Activated gamma-delta T cell (primary cell): Measurements from ENCODE around the gene SLCO2A1.
"Not testable (repeated sequence)": the region's sequence is repeated elsewhere in the genome, so short reads cannot be mapped to it uniquely, and the experiment has no call there.

ENCODE experiments used
- DNase-seq: peaks from one replicate; lab custom pipeline; 2025; lab: John Stamatoyannopoulos, UW
- total RNA-seq, 2 donors: gene quantifications; one replicate each; lab custom pipeline; 2026; lab: John Stamatoyannopoulos, UW

Gene SLCO2A1
- 0 reads per million in 2 donors for total RNA-seq

DNA sequence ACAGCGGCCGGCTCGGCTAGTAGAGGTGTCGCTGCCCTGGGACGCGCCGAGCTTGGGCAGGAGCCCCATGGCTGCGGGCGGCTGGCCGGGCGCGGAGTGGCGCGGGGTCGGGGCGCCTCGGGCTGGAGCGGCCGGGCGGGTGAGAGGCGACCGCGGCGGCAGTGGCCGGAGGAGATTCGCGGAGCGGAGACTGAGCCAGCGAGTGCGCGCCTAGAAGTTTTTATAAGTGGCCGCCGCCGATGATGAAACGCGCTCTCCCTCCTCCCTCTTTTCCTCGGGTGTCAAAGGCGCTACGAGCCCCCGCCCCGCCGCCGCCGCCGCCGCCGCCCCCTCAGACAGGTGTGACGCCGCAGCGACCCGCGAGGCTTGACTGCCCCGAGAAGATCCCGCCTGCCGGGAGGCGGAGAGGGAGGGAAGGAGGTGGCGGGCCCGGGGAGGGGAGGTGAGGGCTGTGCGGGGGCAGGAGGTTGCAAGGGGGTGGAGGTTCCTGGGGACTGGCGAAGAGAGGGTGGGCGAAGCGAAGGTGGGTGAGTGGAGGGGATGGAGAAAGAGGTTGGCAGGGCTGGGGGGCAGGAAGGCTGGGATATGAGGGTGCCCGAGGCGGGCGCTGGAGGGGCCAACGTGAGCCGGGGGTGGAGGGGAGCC is at the start of gene SLCO2A1:
TSS of gene SLCO2A1 (minus strand) at position 192 of the 645 bp plus-strand sequence. CDS start at position 69, 123 bp downstream.
- DNase-seq, result no peak

- DNase-seq, result no peak
Observed at GRCh38 chr3:134079111-134079547, 49.4 kb upstream of the SLCO2A1 start.

DNA sequence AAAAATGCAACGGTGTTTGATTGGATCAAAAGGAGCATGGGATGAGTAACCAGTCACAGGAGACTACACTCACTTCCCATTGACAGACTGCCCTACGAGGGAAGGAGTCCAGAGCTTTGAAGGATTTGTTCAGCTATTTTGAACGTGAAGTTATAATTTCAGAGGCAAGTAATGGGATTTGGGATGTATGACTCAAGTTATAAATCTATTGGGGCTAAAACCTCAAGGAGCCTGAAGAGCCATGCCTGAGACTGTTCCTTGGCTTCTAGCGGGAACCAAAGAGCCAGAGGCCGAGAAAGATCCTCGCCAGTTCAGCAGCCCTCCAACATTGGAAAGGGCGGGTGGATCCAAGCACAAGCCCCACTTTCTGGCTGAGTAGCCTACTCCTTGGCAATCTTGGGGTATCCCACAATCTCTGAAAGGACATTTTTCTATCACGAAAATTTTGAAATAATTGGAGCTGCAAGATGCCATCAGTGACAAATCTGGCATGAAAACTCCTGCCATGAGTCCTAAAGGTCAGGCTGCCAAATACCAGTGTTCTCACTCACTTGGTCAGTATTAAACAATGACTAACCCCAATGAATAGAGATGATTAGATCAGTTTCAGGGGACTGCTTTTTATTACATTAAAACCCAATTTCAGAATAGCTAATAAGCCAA is 48.6 kb upstream of the SLCO2A1 start:
- DNase-seq, result no peak

- DNase-seq, result no peak
Observed at GRCh38 chr3:134077649-134078161, 48.0 kb upstream of the SLCO2A1 start.

GRCh38 chr3:134076851-134077250 is 47.1 kb upstream of the SLCO2A1 start:
- DNase-seq, result no peak

GRCh38 chr3:134075846-134076245 is 46.1 kb upstream of the SLCO2A1 start:
- no peak for DNase-seq

GRCh38 chr3:134075568-134075825 is 45.8 kb upstream of the SLCO2A1 start:
- DNase-seq, result no peak

DNA sequence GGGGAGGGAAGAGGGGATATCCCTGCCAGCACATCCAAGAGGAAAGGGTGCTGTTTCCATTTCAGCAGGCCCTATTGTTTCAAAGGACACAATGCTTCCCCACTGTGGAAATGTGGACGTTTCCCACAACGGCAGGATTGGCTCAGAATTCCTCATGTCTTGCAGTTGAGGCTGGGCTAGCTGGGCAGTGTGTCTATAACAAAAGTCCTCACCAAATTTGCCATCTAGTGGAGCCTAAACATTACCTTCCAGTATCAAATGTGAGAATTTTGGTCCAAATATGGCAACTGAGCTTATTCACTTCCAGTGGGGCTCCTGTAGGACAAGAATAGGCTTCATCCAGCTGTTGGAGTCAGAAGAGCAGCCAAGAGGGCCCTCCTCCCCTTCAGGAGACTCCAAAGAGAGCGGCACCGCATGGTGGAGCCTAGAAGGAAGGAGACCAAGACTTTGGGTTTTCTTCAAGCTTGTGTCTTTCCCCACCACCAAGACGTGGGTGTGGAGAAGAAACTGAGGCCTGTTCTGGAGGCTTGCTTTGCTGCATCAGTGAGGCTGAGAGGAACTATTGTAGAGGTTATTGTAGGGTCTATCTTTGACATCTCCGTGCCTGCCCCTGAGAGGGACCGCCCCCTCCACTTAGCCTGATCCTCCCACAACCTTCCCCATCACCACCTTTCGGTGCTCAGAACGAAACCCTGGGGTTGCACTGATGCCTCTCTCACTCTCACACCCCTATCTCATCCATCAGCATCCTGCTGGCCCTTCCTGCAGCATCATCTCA is 45.3 kb upstream of the SLCO2A1 start:
- DNase-seq, result no peak

DNA sequence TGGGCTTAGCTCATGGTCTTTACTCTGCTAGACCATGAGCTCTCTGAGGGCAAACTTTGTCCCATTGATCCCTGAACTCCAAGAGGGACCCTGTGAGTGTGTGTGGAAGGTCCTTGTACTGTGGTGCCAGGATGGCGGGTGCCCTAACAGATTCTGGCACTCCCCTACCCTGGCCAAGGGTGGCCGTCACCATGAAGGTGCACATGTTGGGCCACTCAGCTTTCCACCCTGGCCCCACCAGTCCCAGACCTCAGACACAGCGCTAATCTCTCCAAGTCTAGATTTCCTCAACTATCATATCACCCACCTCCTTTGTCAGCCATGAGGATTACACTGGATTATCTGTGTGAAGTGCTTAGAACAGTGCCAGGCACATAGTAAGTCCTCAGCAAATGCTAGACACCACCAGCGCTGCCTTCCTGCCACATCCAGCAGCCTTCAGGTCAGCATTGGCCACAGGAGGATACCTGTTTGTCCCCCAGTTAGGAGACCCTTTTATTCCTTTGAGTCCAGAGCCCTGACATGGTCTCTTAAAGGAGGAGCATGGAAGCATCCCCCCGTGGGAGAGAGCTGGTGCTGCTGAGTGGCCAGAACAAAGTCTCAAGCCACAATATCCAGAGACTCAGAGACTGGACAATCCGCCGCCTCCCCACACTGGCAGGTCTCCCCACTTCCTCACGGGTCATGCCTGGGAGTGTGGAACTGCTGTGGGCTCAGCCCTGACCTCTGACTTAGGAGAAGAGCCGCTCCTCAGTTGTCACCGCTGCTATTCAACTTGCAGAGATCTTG is 44.5 kb upstream of the SLCO2A1 start:
- DNase-seq, result no peak

- DNase-seq, result no peak
Observed at GRCh38 chr3:134073583-134073945, 43.8 kb upstream of the SLCO2A1 start.

DNA sequence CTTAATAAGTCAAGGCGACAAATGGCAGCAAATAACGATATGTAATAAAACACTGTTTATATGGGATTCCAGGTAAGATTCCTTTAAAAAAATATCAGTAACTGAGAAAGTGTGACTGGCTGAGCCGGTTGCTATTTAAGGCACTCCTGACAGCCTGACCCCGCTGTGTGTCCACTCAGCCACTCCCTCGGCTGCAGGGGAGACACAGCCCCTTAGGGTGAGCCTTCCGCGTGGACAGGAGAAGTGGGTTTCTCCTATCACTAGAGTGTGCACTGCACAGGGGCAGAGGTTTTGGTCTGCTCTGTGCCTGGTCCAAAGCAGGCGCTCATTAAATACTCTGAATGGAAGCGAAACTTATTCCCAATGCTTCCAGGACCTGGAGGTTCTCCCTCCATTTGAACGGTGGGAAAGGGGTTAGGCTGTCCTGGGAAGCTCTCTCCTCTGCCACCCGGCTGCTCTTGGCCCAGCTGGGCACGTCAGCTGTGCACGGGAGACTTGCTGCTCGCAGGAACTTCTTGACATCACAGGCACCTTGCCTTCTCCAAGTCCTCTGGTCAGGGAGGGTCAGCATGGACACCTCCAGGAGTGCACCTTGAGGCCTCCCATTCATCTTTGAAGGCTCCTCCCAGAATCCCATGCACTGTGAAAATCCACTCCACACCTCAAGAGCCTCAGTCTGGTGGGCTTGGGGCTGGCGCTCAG is 43.3 kb upstream of the SLCO2A1 start:
- no peak for DNase-seq

- not testable (repeated sequence) for DNase-seq
Observed at GRCh38 chr3:134070281-134070680, 40.6 kb upstream of the SLCO2A1 start.

GRCh38 chr3:134068429-134068828 is 38.7 kb upstream of the SLCO2A1 start:
- no peak for DNase-seq

DNA sequence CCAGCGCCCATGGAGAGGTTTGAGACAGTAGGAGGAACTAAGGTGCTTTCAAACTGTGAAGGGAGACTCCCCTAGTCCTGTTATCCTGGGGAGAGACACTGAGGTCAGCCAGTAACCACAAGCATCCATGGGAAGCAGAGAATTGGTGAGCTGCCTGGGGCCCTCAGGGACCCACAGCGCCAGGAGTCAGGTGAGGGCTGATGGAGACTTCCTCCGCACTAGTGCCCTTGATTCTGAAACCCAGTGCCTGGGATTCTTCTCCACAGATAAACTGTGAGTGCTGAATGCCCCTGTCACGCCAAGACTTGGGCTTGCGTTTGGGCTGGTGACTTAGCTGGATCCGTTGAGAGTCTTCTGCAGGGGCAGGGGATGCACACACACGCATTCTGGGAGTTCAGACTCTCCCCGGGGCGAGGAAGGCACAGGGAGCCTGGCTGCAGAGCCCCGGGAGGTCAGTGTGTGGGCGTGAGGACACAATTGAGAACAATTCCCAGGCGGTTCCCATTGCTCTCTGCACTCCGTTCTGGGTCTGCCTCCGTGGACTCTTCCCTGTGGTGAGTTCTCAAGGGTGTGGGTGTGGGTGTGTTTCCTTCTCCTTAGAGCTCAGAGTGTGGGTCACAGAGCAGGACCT is 37.9 kb upstream of the SLCO2A1 start:
- DNase-seq, result no peak

GRCh38 chr3:134066651-134067530 is 37.2 kb upstream of the SLCO2A1 start:
- DNase-seq, result no peak

- DNase-seq, result no peak
Observed at GRCh38 chr3:134066158-134066541, 36.4 kb upstream of the SLCO2A1 start.

DNA sequence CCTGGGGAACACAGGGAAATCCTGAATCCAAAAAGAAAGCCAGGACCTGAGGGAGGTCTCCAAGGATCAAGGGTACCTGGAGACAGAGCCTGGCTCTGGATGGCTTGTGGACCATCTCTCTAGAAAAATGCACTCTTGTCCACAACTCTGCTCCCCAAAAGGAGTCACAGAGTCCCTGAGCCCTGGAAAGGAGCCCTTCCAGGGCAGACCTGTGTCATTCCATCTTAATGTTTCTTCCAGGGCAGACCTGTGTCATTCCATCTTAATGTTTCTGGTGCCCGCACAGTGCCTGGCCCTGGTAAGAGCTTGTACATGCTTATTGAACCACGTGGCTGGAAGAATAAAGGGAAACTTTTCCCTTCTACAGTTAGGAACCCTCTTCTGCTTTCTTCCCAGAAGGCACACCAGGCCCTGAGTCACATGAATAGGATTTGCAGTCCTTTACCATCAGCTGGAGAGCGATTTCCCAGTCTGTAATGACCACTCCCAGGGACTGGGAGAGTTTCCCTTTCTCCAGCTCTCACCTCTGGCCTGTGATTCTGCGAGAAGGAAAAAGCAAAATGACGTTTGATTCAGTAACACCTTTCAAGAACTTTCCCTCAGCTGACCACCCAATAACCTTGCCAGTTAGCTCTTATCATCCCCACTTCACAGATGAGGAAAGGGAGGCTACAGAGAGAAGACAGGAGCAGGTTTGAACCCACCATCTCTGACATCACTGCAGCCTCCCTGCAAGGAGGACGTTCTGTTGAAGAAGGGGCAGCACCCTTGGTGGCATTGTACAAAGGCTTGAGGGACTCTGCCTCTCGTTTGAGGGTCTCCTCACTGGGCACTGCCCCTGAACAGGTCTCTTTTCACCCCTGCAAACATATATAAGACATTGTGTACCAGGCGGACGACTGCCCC is 35.8 kb upstream of the SLCO2A1 start:
- DNase-seq, result no peak

DNA sequence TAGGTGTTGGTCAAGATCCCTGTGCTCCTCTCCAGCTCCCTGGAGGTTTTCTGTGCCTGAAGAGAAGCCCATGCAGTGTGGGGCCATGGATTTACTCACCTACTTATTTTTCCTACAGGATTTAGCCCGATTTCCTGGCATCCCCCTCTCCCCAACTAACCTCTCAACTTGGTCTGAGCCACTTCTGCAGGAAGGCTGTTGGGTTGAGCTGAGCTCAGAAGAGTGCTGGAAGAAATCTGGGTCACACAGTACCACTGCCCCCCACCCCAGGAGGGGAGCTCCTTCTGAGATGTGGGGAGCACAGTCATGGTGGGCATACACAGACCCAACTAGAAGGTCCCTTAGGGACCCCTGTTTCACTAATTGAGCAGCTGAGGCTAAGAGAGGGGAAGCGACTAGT is 34.4 kb upstream of the SLCO2A1 start:
- no peak for DNase-seq

- DNase-seq, result no peak
Observed at GRCh38 chr3:134061401-134061800, 31.7 kb upstream of the SLCO2A1 start.
